OCI-M1 (cell line): ENCODE results near the gene FYN.
A peak's percentile ranks its signal among the peaks of the same experiment; 100 is the strongest.

Experiments
- DNase-seq: peaks from one replicate; lab custom pipeline; 2025; lab: John Stamatoyannopoulos, UW

Gene FYN

GRCh38 chr6:111831408-111831807 is 41.8 kb downstream of the FYN start:
- no peak for DNase-seq

- DNase-seq, result no peak
These were observed 43.3 kb downstream of the FYN start for GRCh38 chr6:111829998-111830397.

- no peak for DNase-seq
These were observed 43.7 kb downstream of the FYN start for GRCh38 chr6:111829581-111829980.

GRCh38 chr6:111828809-111829208 is 44.4 kb downstream of the FYN start:
- DNase-seq, result no peak

GRCh38 chr6:111825439-111826086 is 47.7 kb downstream of the FYN start:
- DNase-seq, result no peak

- DNase-seq, result peak; percentile 39
These were observed 48.5 kb downstream of the FYN start for GRCh38 chr6:111824608-111825337.

GRCh38 chr6:111823831-111824607 is 49.2 kb downstream of the FYN start:
- peak; percentile 56 for DNase-seq

- no peak for DNase-seq
These were observed 50.2 kb downstream of the FYN start for GRCh38 chr6:111823012-111823411.

- DNase-seq, result no peak
These were observed 53.8 kb downstream of the FYN start for GRCh38 chr6:111819458-111819857.

- DNase-seq, result no peak
These were observed 54.6 kb downstream of the FYN start for GRCh38 chr6:111818539-111819226.

GRCh38 chr6:111817451-111818120 is 55.7 kb downstream of the FYN start:
- DNase-seq, result no peak

- DNase-seq, result no peak
These were observed 59.5 kb downstream of the FYN start for GRCh38 chr6:111813677-111814310.

GRCh38 chr6:111813237-111813636 is 60.0 kb downstream of the FYN start:
- no peak for DNase-seq

GRCh38 chr6:111812060-111813038 is 60.9 kb downstream of the FYN start:
- DNase-seq, result no peak

- DNase-seq, result no peak
These were observed 62.7 kb downstream of the FYN start for GRCh38 chr6:111810294-111811131.

- no peak for DNase-seq
These were observed 63.5 kb downstream of the FYN start for GRCh38 chr6:111809766-111810165.

GRCh38 chr6:111809264-111809663 is 64.0 kb downstream of the FYN start:
- no peak for DNase-seq

- DNase-seq, result no peak
These were observed 64.8 kb downstream of the FYN start for GRCh38 chr6:111808493-111808892.
